Activated naive CD4-positive, alpha-beta T cell treated with anti-CD3 and anti-CD28 coated beads for 36 hours (primary cell): ENCODE results near the gene MBD5. TPM values are rescaled to one million over a fixed set of nuclear protein-coding genes. Genes with fewer than 3 reads are reported as not detected.

Experiments used
- CTCF ChIA-PET: fragments of 350-600 bp; sonication (Branson Sonifier 250); formaldehyde crosslinking; loops from one replicate; lab custom pipeline; 2021; ENCODE audit warnings: antibody characterized with exemption; lab: Charles Lee
- DNase-seq: peaks from one replicate; pipeline ENCODE4 v3.0.0-alpha.2; 2020
- H3K27ac Mint-ChIP-seq: one replicate; pipeline ENCODE4 v1.8.0; 2021; ENCODE audit warnings: mild to moderate bottlenecking, mixed read lengths
- H3K27me3 Mint-ChIP-seq: one replicate; pipeline ENCODE4 v1.8.0; 2021; ENCODE audit warnings: low read depth, mixed read lengths
- H3K36me3 Mint-ChIP-seq: one replicate; pipeline ENCODE4 v1.8.0; 2021; ENCODE audit warnings: low read depth, mixed read lengths
- H3K4me1 Mint-ChIP-seq: one replicate; pipeline ENCODE4 v1.8.0; 2021; ENCODE audit warnings: low read depth, mixed read lengths
- H3K4me3 Mint-ChIP-seq: one replicate; pipeline ENCODE4 v1.8.0; 2021; ENCODE audit warnings: mild to moderate bottlenecking, moderate library complexity, mixed read lengths
- H3K9me3 Mint-ChIP-seq: one replicate; pipeline ENCODE4 v1.8.0; 2021; ENCODE audit warnings: mixed read lengths
- intact Hi-C: fragments of 100-400 bp; cut with micrococcal nuclease; formaldehyde crosslinking; loops from one replicate; pipeline ENCODE4 v1.15.1; 2023
- total RNA-seq, 2 experiments: library from RNA; stranded (reverse); gene quantifications; one replicate each; pipeline ENCODE4 v1.2.3, GENCODE V29; 2021

The MBD5 gene
- total RNA-seq, 2 experiments from 2014 or later: 19.6 to 20.2 TPM

- H3K9me3 Mint-ChIP-seq: no peaks in the 10 kb centered on the region
- intact Hi-C loops: loop anchor here (1.0 kb wide), 1 partner anchor 264 kb away; no protein-coding TSS in a partner anchor
- DNase-seq: peak; percentile 60
- no peak overlapping the region for H3K27ac Mint-ChIP-seq
- peaks cover 3% of the 10 kb centered on the region for H3K36me3 Mint-ChIP-seq
- no peaks in the 10 kb centered on the region for H3K4me1 Mint-ChIP-seq
- no peaks in the 10 kb centered on the region for H3K27me3 Mint-ChIP-seq
- no peak overlapping the region for H3K4me3 Mint-ChIP-seq
- CTCF ChIA-PET: interaction anchor here (0.7 to 1.1 kb wide), 2 partner anchors 211 to 265 kb away, joined by 3 to 6 read pairs; no protein-coding TSS in a partner anchor
Observed at GRCh38 chr2:148201075-148202004, 180.4 kb downstream of the MBD5 start.

- Mint-ChIP-seq H3K36me3 (peaks cover 3% of the 10 kb centered on the region), H3K27ac (no peak overlapping the region), H3K4me3 (no peak overlapping the region), H3K4me1 (no peaks in the 10 kb centered on the region), H3K9me3 (no peaks in the 10 kb centered on the region), H3K27me3 (no peaks in the 10 kb centered on the region)
- no peak for DNase-seq
- CTCF ChIA-PET: interaction anchor here (1.1 kb wide), 1 partner anchor 212 kb away, joined by 6 read pairs; no protein-coding TSS in a partner anchor
- intact Hi-C loops: no loop called here
Observed at GRCh38 chr2:148202237-148202636, 181.3 kb downstream of the MBD5 start.

- CTCF ChIA-PET: no interaction called here
Observed at GRCh38 chr2:148207111-148207510, 186.2 kb downstream of the MBD5 start.

DNA sequence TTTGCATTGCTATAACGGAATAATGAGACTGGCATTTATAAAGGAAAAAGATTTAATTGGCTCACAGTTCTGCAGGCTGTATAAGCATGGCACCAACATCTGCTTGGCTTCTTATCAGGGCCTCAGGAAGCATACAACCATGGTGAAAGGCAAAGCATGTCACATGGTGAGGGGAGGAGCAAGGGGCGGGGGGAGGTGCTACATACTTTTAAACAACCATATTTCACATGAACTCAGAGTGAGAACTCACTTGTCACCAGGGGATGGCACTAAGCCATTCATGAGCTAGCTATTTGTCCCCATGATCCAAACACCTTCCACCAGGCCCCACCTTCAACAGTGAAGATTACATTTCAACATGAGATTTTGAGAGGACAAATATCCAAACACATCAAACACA, 188.7 kb downstream of the MBD5 start:
- H3K36me3 Mint-ChIP-seq: no peaks in the 10 kb centered on the region
- no peak overlapping the region for H3K4me3 Mint-ChIP-seq
- no peaks in the 10 kb centered on the region for H3K9me3 Mint-ChIP-seq
- H3K27me3 Mint-ChIP-seq: no peaks in the 10 kb centered on the region
- intact Hi-C loops: loop anchor here (1.0 kb wide), 1 partner anchor 300 kb away; no protein-coding TSS in a partner anchor
- H3K4me1 Mint-ChIP-seq: no peaks in the 10 kb centered on the region
- H3K27ac Mint-ChIP-seq: no peak overlapping the region
- peak; percentile 38 for DNase-seq
- CTCF ChIA-PET: interaction anchor here (0.6 kb wide), 1 partner anchor 980 kb away, joined by 4 read pairs; no protein-coding TSS in a partner anchor

More at GRCh38 chr2:148207111-148207510, 186.2 kb downstream of the MBD5 start:
- intact Hi-C loops: no loop called here
- H3K27me3 Mint-ChIP-seq: no peaks in the 10 kb centered on the region
- H3K4me3 Mint-ChIP-seq: no peak overlapping the region
- no peaks in the 10 kb centered on the region for H3K9me3 Mint-ChIP-seq
- DNase-seq: no peak
- H3K4me1 Mint-ChIP-seq: no peaks in the 10 kb centered on the region
- H3K36me3 Mint-ChIP-seq: no peaks in the 10 kb centered on the region
- no peak overlapping the region for H3K27ac Mint-ChIP-seq

GRCh38 chr2:148218326-148219075, 197.6 kb downstream of the MBD5 start:
- DNase-seq: no peak
- Mint-ChIP-seq H3K4me1 (no peaks in the 10 kb centered on the region), H3K36me3 (peaks cover 17% of the 10 kb centered on the region), H3K9me3 (peaks cover 22% of the 10 kb centered on the region), H3K27ac (no peak overlapping the region), H3K27me3 (no peaks in the 10 kb centered on the region), H3K4me3 (no peak overlapping the region)
- CTCF ChIA-PET: interaction anchor here (0.7 to 0.9 kb wide), 2 partner anchors 125 to 288 kb away, joined by 3 to 4 read pairs; no protein-coding TSS in a partner anchor
- intact Hi-C loops: no loop called here

DNA sequence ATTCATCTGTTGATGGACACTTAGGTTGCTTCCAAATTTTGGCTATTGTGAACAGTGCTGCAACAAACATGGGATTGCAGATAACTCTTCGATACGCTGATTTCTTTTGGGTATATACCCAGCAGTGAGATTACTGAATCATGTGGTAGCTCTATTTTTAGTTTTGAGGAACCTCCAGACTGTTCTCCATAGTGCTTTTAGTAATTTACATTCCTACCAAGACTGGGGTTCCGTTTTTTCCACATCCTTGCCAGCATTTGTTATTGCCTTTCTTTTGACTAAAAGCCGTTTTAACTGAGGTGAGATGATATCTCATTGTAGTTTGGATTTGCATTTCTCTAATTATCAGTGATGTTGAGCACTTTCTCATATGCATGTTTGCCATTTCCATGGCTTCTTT, 200.3 kb downstream of the MBD5 start:
- H3K27ac Mint-ChIP-seq: no peak overlapping the region
- intact Hi-C loops: no loop called here
- DNase-seq: no peak
- H3K9me3 Mint-ChIP-seq: peaks cover 27% of the 10 kb centered on the region
- H3K36me3 Mint-ChIP-seq: peaks cover 22% of the 10 kb centered on the region
- peaks cover 2% of the 10 kb centered on the region for H3K4me1 Mint-ChIP-seq
- H3K27me3 Mint-ChIP-seq: no peaks in the 10 kb centered on the region
- no peak overlapping the region for H3K4me3 Mint-ChIP-seq
- CTCF ChIA-PET: no interaction called here

- intact Hi-C loops: no loop called here
- DNase-seq: no peak
- CTCF ChIA-PET: no interaction called here
- H3K27ac Mint-ChIP-seq: no peak overlapping the region
- no peaks in the 10 kb centered on the region for H3K27me3 Mint-ChIP-seq
- H3K9me3 Mint-ChIP-seq: peaks cover 27% of the 10 kb centered on the region
- H3K36me3 Mint-ChIP-seq: peaks cover 23% of the 10 kb centered on the region
- peaks cover 2% of the 10 kb centered on the region for H3K4me1 Mint-ChIP-seq
- no peak overlapping the region for H3K4me3 Mint-ChIP-seq
Observed at GRCh38 chr2:148221926-148222325, 201.0 kb downstream of the MBD5 start.

GRCh38 chr2:148231858-148232257, 211.0 kb downstream of the MBD5 start:
- H3K4me3 Mint-ChIP-seq: no peak overlapping the region
- intact Hi-C loops: no loop called here
- no peak overlapping the region for H3K27ac Mint-ChIP-seq
- DNase-seq: no peak
- H3K4me1 Mint-ChIP-seq: no peaks in the 10 kb centered on the region
- peaks cover 26% of the 10 kb centered on the region for H3K9me3 Mint-ChIP-seq
- no peaks in the 10 kb centered on the region for H3K27me3 Mint-ChIP-seq
- CTCF ChIA-PET: no interaction called here
- H3K36me3 Mint-ChIP-seq: peaks cover 50% of the 10 kb centered on the region

- intact Hi-C loops: no loop called here
- H3K9me3 Mint-ChIP-seq: peaks cover 18% of the 10 kb centered on the region
- H3K27ac Mint-ChIP-seq: no peak overlapping the region
- H3K4me3 Mint-ChIP-seq: no peak overlapping the region
- no peaks in the 10 kb centered on the region for H3K4me1 Mint-ChIP-seq
- CTCF ChIA-PET: interaction anchor here (0.6 kb wide), 1 partner anchor 224 kb away, joined by 4 read pairs; no protein-coding TSS in a partner anchor
- no peak for DNase-seq
- no peaks in the 10 kb centered on the region for H3K27me3 Mint-ChIP-seq
- H3K36me3 Mint-ChIP-seq: peaks cover 49% of the 10 kb centered on the region
Observed at GRCh38 chr2:148234143-148234542, 213.3 kb downstream of the MBD5 start.

GRCh38 chr2:148237911-148238310, 217.0 kb downstream of the MBD5 start:
- CTCF ChIA-PET: no interaction called here
- Mint-ChIP-seq H3K27me3 (no peaks in the 10 kb centered on the region), H3K4me3 (no peak overlapping the region), H3K27ac (no peak overlapping the region), H3K9me3 (peaks cover 22% of the 10 kb centered on the region), H3K36me3 (peaks cover 44% of the 10 kb centered on the region), H3K4me1 (no peaks in the 10 kb centered on the region)
- no peak for DNase-seq
- intact Hi-C loops: no loop called here

DNA sequence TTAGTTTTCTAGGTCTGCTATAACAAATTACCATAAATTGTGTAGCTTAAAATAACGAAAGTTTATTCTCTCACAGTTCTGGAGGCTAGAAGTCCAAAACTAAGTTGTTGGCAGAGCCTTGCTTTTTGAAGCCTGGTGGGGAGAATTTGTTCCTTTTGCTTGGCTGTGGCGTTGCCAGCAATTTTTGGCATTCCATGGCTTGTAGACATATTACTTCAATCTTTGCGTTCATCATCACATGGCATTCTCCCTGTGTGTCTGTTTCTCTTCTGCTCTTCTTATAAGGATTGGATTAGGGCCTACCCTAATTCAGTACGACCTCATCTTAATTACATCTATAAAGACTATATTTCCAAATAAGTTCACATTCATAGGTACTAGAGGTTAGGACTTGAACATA, 217.7 kb downstream of the MBD5 start:
- Mint-ChIP-seq H3K27me3 (no peaks in the 10 kb centered on the region), H3K4me1 (no peaks in the 10 kb centered on the region), H3K4me3 (no peak overlapping the region), H3K27ac (no peak overlapping the region), H3K9me3 (peaks cover 22% of the 10 kb centered on the region), H3K36me3 (peaks cover 41% of the 10 kb centered on the region)
- no peak for DNase-seq
- intact Hi-C loops: no loop called here
- CTCF ChIA-PET: no interaction called here

- CTCF ChIA-PET: interaction anchor here (0.6 kb wide), 1 partner anchor 374 kb away, joined by 3 read pairs; no protein-coding TSS in a partner anchor
- H3K27ac Mint-ChIP-seq: no peak overlapping the region
- DNase-seq: no peak
- intact Hi-C loops: no loop called here
- H3K9me3 Mint-ChIP-seq: peaks cover 22% of the 10 kb centered on the region
- H3K27me3 Mint-ChIP-seq: no peaks in the 10 kb centered on the region
- H3K4me3 Mint-ChIP-seq: no peak overlapping the region
- H3K36me3 Mint-ChIP-seq: peaks cover 36% of the 10 kb centered on the region
- no peaks in the 10 kb centered on the region for H3K4me1 Mint-ChIP-seq
Observed at GRCh38 chr2:148240838-148241237, 219.9 kb downstream of the MBD5 start.
